GM21526 (cell line): ENCODE data around the gene XPC.

ENCODE experiments used
- ATAC-seq: cut with Tn5 transposase; IDR thresholded peaks from one replicate; pipeline ENCODE4 v1.9.1; 2021; ENCODE audit warnings: moderate library complexity; ENCODE audit not compliant: unreplicated experiment, low FRiP score

XPC gene

DNA sequence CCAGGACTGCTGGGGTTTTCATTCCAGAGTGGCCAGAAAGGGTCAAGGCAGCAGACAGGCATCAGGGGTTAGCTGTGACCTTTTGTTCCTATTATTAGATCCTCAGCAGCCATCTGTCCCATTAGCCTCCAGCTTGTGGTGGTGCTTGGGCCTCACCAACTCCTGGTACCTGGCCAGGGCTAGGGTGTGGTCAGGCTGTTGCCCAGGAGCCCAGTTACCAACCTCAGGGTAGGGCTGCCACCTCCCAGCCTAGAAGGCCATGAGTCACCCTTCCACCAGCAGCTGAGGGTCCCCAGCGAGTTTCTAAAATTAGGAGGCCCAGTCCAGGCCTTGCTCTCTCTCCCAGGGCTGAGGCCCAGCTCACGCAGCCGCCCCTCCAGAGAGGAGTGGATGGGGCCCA is 41.4 kb downstream of the XPC start:
- no peak for ATAC-seq

DNA sequence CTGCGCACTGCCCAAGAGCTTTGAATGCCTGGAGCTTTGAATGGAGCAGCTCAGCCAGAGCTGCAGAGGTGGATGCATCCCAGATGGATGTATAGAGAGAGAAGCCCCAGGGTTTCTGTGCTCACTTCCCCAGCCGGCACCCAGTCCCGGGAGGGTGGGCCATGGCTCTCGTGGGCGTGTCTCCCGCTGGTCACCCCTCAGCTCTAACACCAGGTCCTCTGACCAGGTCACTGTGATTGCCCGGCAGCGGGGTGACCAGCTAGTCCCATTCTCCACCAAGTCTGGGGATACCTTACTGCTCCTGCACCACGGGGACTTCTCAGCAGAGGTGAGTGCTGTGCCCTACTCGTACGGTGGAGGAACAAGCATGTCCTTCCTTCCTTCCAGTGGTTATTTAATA is 42.8 kb downstream of the XPC start:
- no peak for ATAC-seq

DNA sequence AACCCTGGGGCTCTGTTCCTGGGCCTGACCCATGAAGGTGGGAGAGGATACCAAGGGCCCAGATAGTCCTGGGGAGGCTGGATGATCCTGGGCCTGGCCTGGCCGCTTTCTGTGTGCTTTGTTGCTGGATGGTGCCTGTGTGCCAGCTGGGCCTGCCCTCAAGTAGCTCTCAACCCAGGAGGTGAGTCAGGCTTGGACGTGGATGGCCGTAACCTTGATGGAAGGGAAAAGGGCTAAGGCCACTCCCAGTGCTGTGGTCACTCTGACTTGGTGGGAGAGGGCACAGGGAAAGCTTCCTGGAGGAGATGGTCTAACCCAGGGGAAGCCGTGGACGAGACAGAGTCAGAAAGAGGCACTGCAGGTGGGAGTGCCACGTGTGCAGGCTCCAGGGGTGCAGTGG is 44.1 kb downstream of the XPC start:
- no peak for ATAC-seq

DNA sequence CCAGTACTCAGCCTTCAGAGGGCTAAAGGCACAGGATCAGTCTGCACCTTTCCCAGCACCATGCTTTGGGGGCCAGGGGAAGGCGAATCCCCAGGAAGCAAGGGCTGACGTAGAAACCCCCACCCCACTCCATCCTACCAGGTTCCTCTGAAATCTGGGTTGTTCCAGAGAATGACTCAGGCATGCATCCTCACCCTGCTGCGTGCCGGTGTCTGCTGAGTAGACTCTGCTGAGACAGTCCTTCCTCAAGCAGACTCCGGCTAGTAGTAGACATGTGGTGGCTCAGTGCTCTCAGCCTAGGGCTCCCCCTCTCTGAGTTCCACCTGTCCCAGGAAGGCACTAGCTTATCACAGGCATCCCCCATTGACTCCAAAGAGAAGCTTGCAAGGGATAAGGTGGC is 44.5 kb downstream of the XPC start:
- no peak for ATAC-seq

DNA sequence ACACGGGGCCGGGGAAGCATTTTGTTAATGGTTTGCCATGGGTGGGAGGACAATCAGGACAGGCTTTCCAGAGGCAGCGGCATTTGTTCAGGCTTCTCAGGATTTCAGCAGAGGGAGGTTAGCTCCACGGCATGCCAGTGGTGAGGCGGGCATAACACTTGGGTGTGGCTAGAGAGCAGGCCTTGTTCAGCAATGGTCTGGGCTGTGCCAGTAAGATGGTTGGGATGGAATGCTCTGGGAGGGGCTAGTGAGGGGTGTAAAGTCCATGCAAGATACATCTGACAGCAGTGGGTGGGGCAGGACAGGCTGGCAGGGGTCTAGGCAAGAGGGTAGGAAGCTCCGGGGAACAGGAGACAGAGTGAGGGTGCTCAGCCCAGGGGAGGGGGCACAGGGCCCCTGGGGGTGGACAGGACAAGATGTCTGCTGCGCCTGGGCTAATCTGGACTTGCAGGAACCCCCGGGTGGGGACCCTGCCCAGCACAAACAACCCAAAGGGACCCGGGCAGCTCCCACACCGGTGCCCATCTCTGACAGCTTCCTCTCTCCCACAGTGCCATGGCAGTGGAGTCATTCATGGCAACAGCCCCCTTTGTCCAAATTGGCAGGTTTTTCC is 45.1 kb downstream of the XPC start:
- ATAC-seq = no peak

DNA sequence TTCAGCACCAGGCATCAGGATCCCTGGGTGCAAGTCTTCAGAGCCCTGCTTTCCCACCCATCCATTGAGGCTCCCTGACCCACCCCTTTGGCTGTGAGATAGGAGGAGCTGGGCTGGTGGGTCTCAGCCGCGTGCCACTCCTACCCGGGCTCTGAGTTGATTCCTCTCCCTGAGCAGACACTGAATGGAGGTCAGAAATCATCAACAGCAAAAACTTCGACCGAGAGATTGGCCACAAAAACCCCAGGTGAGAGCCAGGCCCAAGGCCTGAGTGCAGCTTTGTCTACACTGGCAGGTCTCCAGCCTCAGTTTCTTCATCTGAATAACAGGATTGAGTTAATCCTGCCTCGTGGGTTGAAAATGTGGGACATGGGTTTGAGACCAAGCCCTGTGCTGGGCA is 45.7 kb downstream of the XPC start:
- ATAC-seq = no peak

DNA sequence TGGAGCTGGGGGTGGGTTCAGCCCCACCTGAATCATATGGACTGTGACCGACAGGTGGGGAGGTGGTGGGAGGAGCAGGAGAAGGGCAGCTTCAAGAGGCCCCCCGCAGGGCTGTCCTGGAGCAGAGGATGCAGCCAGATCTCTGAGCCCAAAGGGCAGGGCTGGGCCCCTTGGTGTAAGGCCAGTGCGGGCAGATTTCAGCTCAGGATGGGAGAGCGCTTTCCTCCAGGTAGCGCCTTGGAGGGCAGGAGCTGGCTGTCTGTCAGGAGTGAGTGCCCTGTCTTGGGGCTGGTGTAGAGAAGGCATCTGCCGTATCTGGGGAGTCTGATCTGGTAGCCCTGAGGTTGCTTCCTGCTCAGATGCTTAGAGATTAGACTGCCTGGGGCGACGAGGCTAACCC is 46.3 kb downstream of the XPC start:
- ATAC-seq = no peak

DNA sequence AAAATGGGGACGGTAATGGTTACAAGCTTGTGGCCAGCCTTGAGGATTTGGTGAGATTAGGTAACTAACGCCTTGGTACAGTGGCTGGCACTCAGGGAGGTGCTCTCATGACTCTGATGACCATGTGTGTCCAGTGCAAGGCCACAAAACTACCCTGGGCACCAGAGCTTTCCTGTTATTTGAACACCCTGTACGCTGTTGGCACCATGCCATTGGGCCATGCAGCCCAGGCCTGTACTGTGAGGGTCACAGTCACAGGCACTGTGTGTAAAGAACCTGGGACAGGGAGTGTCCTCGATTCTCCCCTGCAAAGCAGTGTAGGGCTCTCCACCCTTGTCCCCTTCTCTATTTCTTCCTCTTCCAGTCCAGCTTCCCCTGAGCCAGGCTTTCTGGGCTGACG is 47.3 kb downstream of the XPC start:
- ATAC-seq = no peak

DNA sequence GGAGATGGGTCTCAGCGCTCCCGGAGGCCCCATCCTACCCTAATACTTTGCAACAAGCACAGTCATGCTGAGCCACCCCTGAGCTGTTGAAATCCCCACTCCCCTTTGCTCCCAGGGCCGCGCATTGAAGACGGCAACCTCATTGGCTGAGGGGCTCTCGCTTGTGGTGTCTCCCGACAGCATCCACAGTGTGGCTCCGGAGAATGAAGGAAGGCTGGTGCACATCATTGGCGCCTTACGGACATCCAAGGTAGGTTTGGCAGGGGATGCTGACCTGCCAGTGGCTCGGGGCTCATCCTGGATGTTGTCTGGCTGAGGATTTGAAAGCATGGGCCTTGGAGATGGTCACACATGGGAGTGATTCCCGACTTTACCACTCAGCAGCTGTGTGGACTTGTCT is 47.7 kb downstream of the XPC start:
- no peak for ATAC-seq

DNA sequence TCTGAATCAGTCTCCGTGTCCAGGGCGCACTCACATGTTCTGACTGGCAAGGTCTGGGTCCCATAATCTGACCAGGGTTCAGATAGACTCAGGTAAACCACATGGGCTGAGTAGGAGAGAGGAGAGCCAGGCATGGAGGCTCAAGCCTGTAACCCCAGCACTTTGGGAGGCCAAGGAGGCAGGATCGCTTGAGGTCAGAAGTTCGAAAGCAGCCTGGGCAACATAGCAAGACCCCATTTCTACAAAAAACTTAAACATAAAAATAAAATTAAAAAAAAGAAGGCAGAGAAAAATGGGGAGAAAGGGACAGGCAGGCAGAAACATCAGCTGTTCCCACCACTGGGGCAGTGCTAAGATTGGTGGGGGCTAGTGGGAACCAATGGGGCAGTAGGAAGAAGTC is 48.2 kb downstream of the XPC start:
- no peak for ATAC-seq

DNA sequence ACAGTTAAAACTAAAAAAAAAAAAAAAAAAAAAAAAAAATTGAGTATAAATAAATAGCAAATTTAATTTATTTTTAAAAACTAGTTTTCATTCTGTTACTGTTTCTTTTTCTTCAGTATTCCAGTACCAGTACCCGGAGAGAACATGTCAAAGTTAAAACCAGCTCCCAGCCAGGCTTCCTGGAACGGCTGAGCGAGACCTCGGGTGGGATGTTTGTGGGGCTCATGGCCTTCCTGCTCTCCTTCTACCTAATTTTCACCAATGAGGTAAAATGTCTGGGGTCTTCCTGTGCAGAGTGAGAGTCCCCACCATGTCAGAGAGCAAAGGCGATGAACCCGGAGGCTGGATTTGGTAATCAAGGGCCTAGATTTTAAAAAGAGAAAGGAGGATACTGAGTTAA is 49.1 kb downstream of the XPC start:
- ATAC-seq = no peak

DNA sequence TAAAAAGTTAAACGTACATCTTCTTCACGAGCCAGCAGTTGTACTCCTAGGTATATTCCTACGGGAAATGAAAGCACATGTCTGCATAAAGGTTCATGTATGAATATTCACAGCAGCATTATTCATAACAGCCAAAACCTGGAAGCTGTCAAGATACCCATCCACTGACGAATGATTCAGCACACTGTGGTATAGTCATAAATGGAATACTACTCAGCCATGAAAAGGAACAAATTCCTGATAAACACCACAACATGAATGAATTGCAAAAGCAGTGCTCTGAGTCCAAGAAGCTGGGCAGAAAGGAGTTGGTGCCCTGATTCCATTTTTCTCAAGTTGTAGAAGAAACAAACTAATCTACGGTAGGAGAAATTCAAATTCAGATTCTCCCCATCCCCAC is 49.7 kb downstream of the XPC start:
- ATAC-seq = no peak

DNA sequence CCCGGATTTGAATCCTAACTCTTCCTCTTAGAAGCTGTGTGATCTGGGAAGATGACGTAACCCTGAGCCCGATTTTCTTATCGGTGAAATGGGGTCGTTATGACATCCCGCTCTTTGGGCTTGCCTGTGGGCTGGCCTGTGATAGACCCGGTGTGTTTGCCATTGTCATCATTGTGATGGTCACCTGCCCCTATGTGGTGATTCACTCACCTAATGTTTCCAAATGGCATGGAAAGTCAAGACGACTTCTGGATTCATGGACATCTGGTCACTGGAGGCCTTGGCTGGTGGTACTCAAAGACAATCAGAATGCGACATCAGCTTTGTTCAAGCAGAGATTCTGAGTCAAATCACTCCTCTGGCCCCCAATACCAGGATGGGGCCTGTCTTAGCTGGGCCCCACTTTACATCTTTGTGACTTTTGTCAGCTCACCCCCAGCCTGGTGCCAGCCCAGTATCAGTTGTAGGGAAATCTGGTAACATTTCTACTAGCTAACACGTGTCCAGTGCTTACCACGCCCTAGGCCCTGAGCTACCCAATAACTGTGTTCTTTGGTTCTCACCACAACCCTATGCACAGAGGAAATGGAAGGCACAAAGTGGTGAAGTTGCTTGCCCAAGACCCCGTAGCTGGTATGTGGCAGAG is 50.8 kb downstream of the XPC start:
- no peak for ATAC-seq

DNA sequence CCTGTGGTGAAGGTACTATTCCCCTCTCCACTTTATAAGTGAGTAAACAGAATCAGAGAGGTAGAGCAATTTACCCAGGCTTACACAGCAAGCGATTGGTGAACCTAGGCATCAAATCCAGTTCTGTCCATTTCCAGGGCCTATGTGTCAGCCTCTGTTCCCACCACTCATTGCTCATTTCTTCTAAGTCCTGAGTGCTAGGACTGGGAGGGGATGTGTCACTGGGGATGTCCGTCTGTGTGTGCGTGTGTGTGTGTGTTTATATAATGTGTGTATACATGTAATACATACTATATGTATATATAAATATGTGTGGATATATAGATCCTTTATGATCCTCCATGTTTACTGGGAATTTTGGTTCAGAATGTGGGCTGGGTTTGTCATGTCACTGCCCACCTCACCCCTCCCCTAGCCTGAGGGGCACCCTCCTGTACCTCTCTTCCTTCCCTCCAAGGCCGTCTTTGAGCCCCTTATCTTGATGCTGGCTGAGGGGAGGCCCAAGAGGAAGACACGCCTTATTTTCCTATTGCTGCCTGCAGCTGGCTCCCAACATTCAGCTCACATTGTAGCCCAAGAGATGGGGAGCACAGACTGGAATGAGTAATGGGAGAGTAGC is 51.4 kb downstream of the XPC start:
- ATAC-seq = no peak

DNA sequence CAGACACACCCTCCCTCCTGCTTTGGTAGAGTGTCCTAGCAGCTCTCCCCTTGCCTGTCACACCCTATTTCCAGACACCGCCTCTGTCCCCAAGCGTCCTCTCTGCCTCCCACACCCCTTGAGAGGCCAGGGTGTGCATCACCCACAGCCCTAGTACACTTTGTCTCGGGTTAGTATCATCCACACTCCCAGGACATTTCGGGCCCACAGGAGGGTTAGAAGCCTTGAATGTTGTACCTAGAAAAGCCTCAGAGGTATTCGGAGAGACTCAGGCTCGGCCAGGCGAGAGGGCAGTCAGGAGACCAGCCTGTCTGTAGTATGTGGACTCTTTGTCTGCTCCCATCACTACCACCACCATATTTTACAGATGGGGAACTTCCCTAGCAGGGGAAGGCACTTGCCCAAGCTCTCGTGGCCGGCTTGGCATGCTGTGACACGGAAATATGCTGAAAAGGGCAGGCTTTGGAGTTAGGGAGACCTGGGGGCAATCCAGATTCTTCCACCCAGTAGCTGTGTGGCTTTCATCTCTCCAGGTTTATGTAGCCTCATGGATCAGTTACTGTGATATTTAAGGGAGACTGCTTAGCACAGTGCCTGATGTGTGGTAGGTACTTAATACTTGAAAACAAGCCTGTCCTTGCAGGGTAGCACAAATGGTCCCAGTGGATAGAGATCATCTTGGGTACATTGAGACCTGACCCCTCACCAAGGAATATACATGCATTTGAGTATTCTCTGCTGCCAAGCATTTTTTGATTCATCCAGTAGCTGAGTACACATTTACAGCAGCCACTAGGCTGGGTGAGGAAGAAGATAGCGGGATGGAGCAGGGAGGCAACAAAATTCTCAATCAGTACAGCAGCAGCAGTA is 52.1 kb downstream of the XPC start:
- no peak for ATAC-seq

DNA sequence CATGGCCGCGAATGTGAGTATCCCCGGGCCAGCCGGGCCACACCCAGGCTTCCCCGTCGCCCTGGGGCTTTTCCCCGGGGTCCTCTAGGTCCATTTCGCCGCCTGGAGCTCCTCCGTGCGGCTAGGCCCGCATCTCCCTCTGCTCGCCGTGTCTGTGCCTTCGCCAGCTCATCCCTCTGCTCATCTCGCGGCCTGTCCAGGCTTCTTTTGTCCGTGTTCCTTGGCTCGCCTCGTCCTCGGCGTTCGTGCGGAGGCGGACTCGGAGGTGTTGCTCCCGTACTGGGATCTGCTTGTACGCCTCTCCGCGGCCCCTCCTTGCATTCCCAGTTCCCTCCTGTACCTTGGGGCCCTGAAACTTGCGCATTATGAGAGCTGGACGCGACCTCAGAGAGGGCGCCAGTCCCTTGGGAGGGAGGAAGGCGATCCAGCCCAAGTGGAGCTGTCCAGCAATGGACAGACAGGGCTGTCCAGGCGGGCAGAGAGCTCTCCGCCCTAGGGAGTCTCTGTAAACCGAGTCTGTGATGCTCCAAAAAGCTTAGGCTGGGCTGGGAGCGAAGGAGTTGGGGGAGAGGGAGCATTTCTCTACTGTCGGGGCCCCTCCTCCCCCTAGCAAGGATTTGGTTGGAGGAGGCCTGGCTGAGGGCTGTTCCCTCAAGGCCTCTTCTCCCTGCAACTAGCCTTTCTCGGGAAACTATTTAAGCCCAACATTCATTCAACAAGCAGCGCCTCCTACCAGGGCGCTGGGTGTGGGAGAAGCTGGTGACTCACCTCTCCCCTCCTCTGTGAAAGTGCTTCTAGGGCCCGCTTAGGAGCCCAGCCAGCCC is 53.0 kb downstream of the XPC start:
- peak; percentile 18 for ATAC-seq

DNA sequence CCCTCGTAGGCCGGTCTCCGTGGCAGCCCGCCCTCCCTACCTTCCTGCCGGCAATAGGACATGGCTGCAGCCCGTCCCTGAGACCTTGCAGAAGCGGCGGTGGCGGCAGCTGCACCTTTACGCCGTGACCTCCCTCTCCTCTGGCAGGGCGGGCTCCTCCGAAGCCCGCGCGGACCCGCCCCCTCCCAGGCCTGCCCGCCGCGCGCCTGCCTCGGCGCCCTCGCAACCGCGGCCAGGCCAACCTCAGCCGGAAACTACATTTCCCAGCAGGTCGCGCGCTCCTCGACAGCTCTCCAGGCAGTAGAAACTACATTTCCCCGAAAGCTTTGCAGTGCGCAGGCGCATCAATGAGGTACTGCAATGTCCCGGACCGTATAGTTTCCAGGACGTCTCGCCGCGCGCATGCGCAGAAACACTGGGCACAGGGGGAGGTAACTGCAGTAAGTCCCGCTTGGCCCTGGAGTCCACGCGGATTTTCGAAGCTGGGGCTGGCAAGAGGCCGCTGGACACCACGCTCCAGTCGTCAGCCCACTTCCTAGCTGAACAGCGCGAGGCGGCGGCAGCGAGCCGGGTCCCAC is 53.7 kb downstream of the XPC start, which contains the start of the genes CHCHD4 and TMEM43:
Gene CHCHD4, minus strand, starts transcription at position 256 of the 578 bp plus-strand sequence. Its CDS starts 194 bp downstream, at position 62.
Gene TMEM43, plus strand, starts transcription at position 438 of the 578 bp plus-strand sequence. CDS start 142 bp downstream, outside the sequence.
- ATAC-seq = peak; percentile 80

DNA sequence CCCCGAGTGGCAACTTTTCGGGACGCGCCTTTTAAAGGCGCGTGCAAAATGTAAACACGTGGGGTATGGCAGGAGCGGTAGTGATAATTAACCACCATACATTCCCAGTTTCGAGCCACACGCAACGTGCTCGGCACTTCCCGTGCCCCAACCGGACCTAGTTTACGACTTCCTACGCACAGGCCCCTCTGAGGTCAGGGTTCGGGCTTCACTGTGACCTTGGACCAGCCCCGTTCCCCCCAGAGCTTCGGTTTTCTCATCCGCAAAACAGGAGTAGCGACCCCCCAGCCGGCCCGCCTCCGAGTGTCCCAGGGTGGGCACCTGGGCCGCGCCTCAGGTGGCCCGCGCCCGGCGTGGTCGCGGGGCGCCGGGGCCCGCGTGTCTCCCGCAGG is 54.2 kb downstream of the XPC start:
- ATAC-seq = peak; percentile 55

DNA sequence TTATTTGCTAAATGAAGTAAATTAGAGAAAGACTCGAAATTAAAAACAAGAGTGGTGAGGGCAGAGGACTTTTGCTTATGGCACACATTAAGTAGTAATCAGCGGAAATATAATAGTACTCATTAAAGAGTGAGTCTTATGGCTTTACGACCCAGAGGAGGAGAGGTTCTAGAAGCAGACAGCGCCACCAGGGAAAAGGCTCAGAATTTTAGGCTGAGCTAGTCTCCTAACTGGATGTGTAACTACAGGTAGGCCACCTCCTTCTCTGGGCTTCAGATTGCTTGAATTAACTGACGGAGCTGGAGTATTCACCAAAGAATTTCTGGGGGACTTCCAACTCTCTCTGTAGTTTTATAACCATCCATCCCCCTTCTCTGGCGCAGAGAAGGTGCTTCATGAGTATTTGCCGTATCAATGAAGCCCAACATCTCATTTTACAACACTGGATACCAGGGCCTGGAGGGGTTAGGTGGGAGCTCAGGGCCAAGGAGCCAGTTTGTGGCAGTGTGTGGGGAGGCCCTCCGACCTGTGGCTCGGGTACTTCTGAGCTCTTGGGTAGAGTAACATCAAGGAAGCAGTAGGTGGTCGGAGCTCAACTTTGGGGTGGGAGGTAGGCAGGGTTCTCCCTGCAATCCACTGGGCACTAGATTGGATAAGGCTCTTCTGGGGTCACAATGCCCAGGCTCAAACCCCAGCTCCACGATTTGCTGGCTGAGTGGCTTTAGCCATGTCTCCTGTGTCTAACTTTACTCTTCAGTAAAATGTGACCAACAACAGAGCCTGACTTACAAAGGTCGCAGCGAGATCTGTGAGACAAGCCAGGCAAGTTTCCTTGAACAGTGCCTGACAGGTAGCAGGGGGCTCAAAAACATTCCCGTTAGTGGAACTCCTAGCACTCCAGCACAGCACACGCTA is 54.8 kb downstream of the XPC start:
- no peak for ATAC-seq
